OCI-M2 (cell line): ENCODE results near the gene CCDC198.

ENCODE experiments used
- DNase-seq: peaks from one replicate; lab custom pipeline; 2025; ENCODE audit not compliant: unreplicated experiment; lab: John Stamatoyannopoulos, UW

CCDC198 gene

DNA sequence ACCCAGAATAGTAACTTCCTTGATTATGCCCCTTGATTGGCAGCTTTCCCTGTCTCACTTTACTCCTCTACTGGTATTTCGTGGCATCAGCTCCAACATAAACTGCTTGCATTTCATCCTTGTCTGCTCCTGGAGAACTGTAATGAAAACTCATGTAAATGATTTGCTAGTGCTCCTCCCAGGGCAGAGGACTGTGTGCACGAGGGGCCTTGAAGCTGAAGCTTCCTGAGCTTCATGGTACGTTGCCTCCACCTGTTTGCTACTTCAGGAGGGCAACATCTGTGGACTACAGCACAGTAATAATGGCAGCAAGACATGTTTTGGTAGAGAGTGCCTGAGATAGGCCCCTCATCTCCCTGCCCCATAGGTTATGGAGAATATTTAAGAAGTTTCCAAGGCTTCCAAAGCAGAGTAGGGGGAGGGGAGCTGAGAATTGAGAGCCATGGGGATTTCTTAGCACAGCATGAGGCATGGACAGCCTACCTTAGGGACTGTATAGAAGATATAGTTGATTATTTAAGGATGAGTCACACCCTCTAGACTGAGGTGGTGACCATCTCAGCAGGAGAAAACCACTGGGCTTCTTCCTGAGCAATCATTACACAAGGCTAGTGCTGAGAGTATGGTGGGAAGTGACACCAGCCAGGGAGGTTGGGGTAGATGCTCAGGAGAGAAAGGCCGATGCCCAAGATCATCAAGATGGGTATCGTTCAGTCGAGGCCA is 29.5 kb downstream of the CCDC198 start:
- DNase-seq = no peak

DNA sequence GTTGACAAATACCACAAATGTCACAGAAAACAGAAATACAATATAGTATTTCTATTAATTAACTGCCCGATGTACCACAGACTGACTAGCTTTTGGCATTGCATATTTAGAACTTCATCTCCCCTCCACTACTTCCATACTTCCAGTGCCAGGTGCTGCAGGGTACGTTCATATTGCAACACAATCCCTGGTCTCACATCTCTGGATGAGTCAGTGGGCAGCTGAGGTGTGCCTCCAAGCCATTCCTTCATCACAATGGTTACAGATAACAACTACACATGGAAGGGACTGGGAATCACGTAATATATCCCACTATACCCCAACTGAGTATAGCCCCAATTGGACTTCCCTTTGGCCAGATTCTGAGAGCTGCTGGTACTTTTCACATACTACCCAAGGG is 31.1 kb downstream of the CCDC198 start:
- no peak for DNase-seq

DNA sequence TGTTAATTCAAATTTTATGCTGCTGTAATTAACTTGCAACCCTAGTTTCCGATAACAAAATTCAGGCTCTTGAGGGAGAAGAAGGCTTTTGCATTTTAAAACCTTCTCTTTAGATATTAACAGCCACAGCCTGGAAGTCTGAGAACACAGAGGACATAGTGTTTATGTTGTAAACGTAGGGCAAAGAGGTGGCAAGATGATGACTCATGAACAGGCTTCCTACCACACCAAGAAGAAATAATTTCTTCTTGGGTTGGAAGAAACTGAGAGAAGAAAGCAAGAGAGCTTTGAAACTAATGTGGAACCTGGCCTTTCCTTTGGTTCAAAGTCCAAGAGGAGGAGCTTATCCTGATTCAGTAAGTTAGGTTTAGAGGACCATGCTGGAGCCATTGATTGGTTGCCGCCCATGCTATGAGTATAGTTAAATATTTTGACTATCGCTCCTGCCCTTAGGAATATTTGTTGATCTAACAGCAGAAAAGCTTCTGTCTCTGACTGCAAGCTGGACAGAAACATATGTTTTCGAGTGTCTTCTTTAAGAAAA is 31.8 kb downstream of the CCDC198 start:
- DNase-seq = no peak

DNA sequence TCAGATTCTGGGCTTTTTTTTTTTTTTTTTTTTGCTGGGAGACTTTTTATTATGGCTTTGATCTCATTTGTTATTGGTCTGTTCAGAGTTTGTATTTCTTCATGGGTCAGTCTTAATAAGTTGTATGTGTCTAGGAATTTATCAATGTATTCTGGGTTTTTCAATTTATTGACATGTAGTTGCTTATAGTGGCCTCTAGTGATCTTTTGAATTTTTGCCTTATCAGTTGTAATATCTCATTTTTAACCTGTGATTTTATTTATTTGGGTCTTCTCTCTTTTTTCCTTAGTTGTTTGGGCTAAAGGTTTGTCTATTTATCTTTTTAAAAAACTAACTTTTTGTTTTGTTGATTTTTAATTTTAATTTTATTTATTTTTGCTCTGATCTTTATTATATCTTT is 57.7 kb downstream of the CCDC198 start:
- no peak for DNase-seq

DNA sequence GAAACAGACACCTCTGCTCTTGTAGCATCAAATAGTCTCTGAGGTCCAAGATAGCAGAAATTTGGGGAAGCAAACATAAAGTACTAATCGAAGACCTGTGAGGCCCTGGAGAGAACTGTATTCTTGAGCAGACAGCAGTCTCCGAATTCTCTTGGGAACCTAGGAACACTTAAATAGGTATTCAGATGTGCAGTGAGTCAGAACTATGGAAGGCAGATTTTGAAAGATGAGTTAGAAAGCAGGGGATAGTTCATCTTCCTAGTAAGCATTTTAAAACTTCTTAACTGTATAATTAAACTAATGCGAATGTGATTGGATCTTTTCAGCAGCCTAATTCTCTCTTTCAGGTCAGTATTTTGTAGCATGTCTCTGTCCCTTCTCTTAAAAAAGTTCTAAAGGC is 72.7 kb downstream of the CCDC198 start:
- DNase-seq = no peak

DNA sequence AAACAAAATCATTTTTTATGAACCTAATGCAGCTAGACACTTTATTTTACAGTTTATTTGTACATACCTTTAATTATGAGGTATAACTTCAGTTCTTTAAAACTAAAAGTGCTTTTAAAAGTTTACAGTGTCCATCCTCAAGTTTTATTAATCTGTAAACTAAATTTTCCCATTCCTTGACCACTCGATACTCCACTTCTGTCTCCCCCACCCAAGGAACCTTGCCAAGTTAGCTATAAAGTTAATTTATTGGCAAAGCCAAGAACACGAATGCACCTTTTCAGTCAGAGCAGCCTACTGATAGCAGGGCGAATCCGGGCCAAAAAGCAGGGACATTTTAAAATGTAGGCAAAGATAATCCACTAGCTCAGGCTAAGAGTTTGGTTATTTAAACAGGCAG is 73.6 kb downstream of the CCDC198 start:
- DNase-seq = no peak
